PC-3 (cell line): Measurements from ENCODE around the gene FBXW10B.

Experiments
- CTCF ChIP-seq: fragments of 300-600 bp; sonication (generic); conservative IDR thresholded peaks from 2 replicates; pipeline ENCODE4 v1.5.1; 2017; ENCODE audit warnings: antibody characterized with exemption, low read depth, mild to moderate bottlenecking, low read length
- EZH2 ChIP-seq: fragments of 300-600 bp; sonication (generic); IDR thresholded peaks from one replicate; pipeline ENCODE4 v1.6.1; 2017; ENCODE audit warnings: antibody characterized with exemption, mild to moderate bottlenecking, low read length; ENCODE audit not compliant: unreplicated experiment

- TF ChIP-seq CTCF (no peak), EZH2 (no peak)
These were observed 40.2 kb upstream of the FBXW10B start for GRCh38 chr17:15659663-15660062.
